HCT116 (cell line): ENCODE data around the gene SHANK1. TPM values are rescaled to one million over a fixed set of nuclear protein-coding genes. Genes with fewer than 3 reads are reported as not detected.

Source experiments
- ATAC-seq: fragments of 200-7000 bp; cut with Tn5 transposase; 2 replicates; pipeline ENCODE4 v1.9.1; 2020; ENCODE audit warnings: mild to moderate bottlenecking, moderate library complexity
- BruUV-seq: library from RNA; stranded (reverse); fragments of 400-500 nt; replicated peaks from 2 replicates; lab custom pipeline; 2021; lab: Mats Ljungman, UMichigan
- CTCF ChIA-PET: fragments of 300-600 bp; sonication (Branson Sonifier 250); formaldehyde crosslinking; loops from one replicate; lab custom pipeline; 2021; ENCODE audit warnings: antibody characterized with exemption; lab: Charles Lee
- POLR2A ChIA-PET: fragments of 300-600, 350-600 bp; sonication (Branson Sonifier 250); formaldehyde crosslinking; loops from one replicate; lab custom pipeline; 2021; ENCODE audit warnings: antibody characterized with exemption; lab: Charles Lee
- RAD21 ChIA-PET, 2 experiments: fragments of 300-600 bp; sonication (Branson Sonifier 250); formaldehyde crosslinking; loops; one replicate each; lab custom pipeline; 2023; ENCODE audit warnings: low total read pairs in 2 of 2; ENCODE audit not compliant: uncharacterized antibody in 2 of 2, unreplicated experiment in 2 of 2, low non-redundant PET in 1 of 2; lab: Charles Lee
- DNase-seq: peaks from one replicate; pipeline ENCODE4 v3.0.0-alpha.2; 2010; ENCODE audit warnings: low read depth, low spot score
- H2AFZ ChIP-seq: fragments of 200-600 bp; shearing (Covaris generic), sonication (generic); 2 replicates; pipeline ENCODE4 v1.6.1; 2017; ENCODE audit warnings: low read depth, mixed run types, mixed read lengths, antibody characterized with exemption, low read length; ENCODE audit not compliant: poor library complexity, severe bottlenecking
- H3K27ac ChIP-seq: 2 replicates; pipeline ENCODE4 v1.5.1; 2012; ENCODE audit warnings: low read depth, low read length
- H3K27me3 ChIP-seq: fragments of 200-600 bp; sonication (generic); 2 replicates; pipeline ENCODE4 v1.6.1; 2016; ENCODE audit warnings: mixed run types, low read length, mixed read lengths; ENCODE audit not compliant: insufficient read depth
- H3K36me3 ChIP-seq, 2 experiments: fragments of 200-500 bp in 1 of 2; fragments of 200-600 bp in 1 of 2; sonication (Bioruptor generic) in 1 of 2; sonication (generic) in 1 of 2; 2 replicates each; pipeline versions ENCODE4 v1.5.1 to v1.6.1; 2014 to 2016; ENCODE audit warnings: low read length in 2 of 2, inconsistent platforms in 1 of 2, mixed read lengths in 1 of 2, mixed run types in 1 of 2; ENCODE audit not compliant: insufficient read depth in 2 of 2, control insufficient read depth in 1 of 2
- H3K4me1 ChIP-seq, 2 experiments: fragments of 200-600 bp in 1 of 2; sonication (generic) in 1 of 2; 2 replicates each; pipeline versions ENCODE4 v1.5.1 to v1.6.1; 2012 to 2017; ENCODE audit warnings: low read length in 2 of 2, inconsistent platforms in 1 of 2, mild to moderate bottlenecking in 1 of 2, mixed read lengths in 1 of 2, mixed run types in 1 of 2, moderate library complexity in 1 of 2; ENCODE audit not compliant: insufficient read depth in 2 of 2, control insufficient read depth in 1 of 2
- H3K4me2 ChIP-seq: fragments of 200-600 bp; sonication (generic); 2 replicates; pipeline ENCODE4 v1.6.1; 2017; ENCODE audit warnings: mixed run types, low read length, mixed read lengths
- H3K4me3 ChIP-seq, 2 experiments: fragments of 200-600 bp in 1 of 2; sonication (generic) in 1 of 2; replicated peaks in 1 of 2; 2 replicates each; pipeline ENCODE4 v1.5.1; 2011 to 2016; ENCODE audit warnings: low read length in 2 of 2, control low read depth in 1 of 2, low read depth in 1 of 2, mild to moderate bottlenecking in 1 of 2, mixed read lengths in 1 of 2, mixed run types in 1 of 2
- H3K79me2 ChIP-seq: fragments of 200-600 bp; sonication (generic); 2 replicates; pipeline ENCODE4 v1.6.1; 2017; ENCODE audit warnings: mild to moderate bottlenecking, mixed run types, low read length, moderate library complexity, mixed read lengths; ENCODE audit not compliant: insufficient read depth
- H3K9ac ChIP-seq: fragments of 200-600 bp; sonication (generic); 2 replicates; pipeline ENCODE4 v1.6.1; 2016; ENCODE audit warnings: low read length, mixed read lengths
- H3K9me2 ChIP-seq: fragments of 200-600 bp; sonication (generic), shearing (Covaris generic); 2 replicates; pipeline ENCODE4 v1.6.1; 2017; ENCODE audit warnings: mixed run types, mild to moderate bottlenecking, moderate library complexity; ENCODE audit not compliant: insufficient read depth
- H3K9me3 ChIP-seq, 2 experiments: fragments of 200-500 bp in 1 of 2; fragments of 200-600 bp in 1 of 2; sonication (Bioruptor generic) in 1 of 2; sonication (generic) in 1 of 2; 2 replicates each; pipeline ENCODE4 v1.6.1; 2014 to 2017; ENCODE audit warnings: low read length in 2 of 2, mixed read lengths in 2 of 2, inconsistent platforms in 1 of 2, low read depth in 1 of 2, mild to moderate bottlenecking in 1 of 2, mixed run types in 1 of 2, moderate library complexity in 1 of 2; ENCODE audit not compliant: control insufficient read depth in 1 of 2, insufficient read depth in 1 of 2
- H4K20me1 ChIP-seq: fragments of 200-600 bp; sonication (generic), shearing (Covaris generic); 2 replicates; pipeline ENCODE4 v1.6.1; 2017; ENCODE audit warnings: mixed run types, mild to moderate bottlenecking, moderate library complexity; ENCODE audit not compliant: insufficient read depth
- ATF3 ChIP-seq: IDR thresholded peaks from 2 replicates; pipeline ENCODE4 v1.6.1; 2012
- CBX3 ChIP-seq: IDR thresholded peaks from 2 replicates; pipeline ENCODE4 v1.6.1; 2012; ENCODE audit warnings: low read depth
- CEBPB ChIP-seq: IDR thresholded peaks from 2 replicates; pipeline ENCODE4 v1.6.1; 2012; ENCODE audit warnings: low read depth
- CTCF ChIP-seq, 3 experiments: fragments of 200-600 bp in 1 of 3; sonication (generic) in 1 of 3; IDR thresholded peaks in 2 of 3; conservative IDR thresholded peaks in 1 of 3; 2 replicates each; pipeline ENCODE4 v1.5.1; 2012 to 2017; ENCODE audit warnings: low read depth in 2 of 3, low read length in 2 of 3, antibody characterized with exemption in 1 of 3, borderline replicate concordance in 1 of 3, control low read depth in 1 of 3, mild to moderate bottlenecking in 1 of 3, mixed read lengths in 1 of 3, mixed run types in 1 of 3, moderate library complexity in 1 of 3; ENCODE audit not compliant: insufficient read depth in 1 of 3
- EGR1 ChIP-seq: IDR thresholded peaks from 2 replicates; pipeline ENCODE4 v1.6.1; 2012; ENCODE audit warnings: low read depth
- EZH2 ChIP-seq: fragments of 200-600 bp; sonication (generic); IDR thresholded peaks from 2 replicates; pipeline ENCODE4 v1.6.1; 2017; ENCODE audit warnings: antibody characterized with exemption, mixed run types
- EZH2phosphoT487 ChIP-seq: fragments of 200-600 bp; IDR thresholded peaks from 2 replicates; pipeline ENCODE4 v1.6.1; 2018; ENCODE audit warnings: antibody characterized with exemption, borderline replicate concordance
- FOSL1 ChIP-seq: IDR thresholded peaks from 2 replicates; pipeline ENCODE4 v1.6.1; 2012; ENCODE audit warnings: low read depth
- JUND ChIP-seq: IDR thresholded peaks from 2 replicates; pipeline ENCODE4 v1.6.1; 2012
- MAX ChIP-seq: IDR thresholded peaks from 2 replicates; pipeline ENCODE4 v1.6.1; 2012
- POLR2A ChIP-seq: IDR thresholded peaks from 2 replicates; pipeline ENCODE4 v1.7.0; 2011; ENCODE audit warnings: borderline replicate concordance; ENCODE audit not compliant: insufficient read depth, insufficient read length; ENCODE audit errors: extremely low read depth
- RAD21 ChIP-seq: IDR thresholded peaks from 2 replicates; pipeline ENCODE4 v1.6.1; 2012; ENCODE audit warnings: low read depth, mild to moderate bottlenecking
- REST ChIP-seq: IDR thresholded peaks from 2 replicates; pipeline ENCODE4 v1.6.1; 2012; ENCODE audit warnings: low read depth
- SP1 ChIP-seq: IDR thresholded peaks from 2 replicates; pipeline ENCODE4 v1.6.1; 2012; ENCODE audit warnings: low read depth
- TCF7L2 ChIP-seq: IDR thresholded peaks from 2 replicates; pipeline ENCODE4 v1.7.0; 2011; ENCODE audit warnings: borderline replicate concordance, inconsistent platforms; ENCODE audit not compliant: insufficient read depth, insufficient read length; ENCODE audit errors: extremely low read depth
- YY1 ChIP-seq: IDR thresholded peaks from 2 replicates; pipeline ENCODE4 v1.6.1; 2011; ENCODE audit warnings: low read length, low read depth, moderate library complexity, mild to moderate bottlenecking; ENCODE audit not compliant: insufficient replicate concordance; ENCODE audit errors: extremely low read depth
- ZFX ChIP-seq: fragments of 450-650 bp; IDR thresholded peaks from 2 replicates; pipeline ENCODE4 v1.6.1; 2017
- ZNF274 ChIP-seq: fragments of 200-500 bp; sonication (Bioruptor generic); IDR thresholded peaks from 2 replicates; pipeline ENCODE4 v1.6.1; 2014; ENCODE audit warnings: mild to moderate bottlenecking, low read depth, low read length, inconsistent platforms
- intact Hi-C: fragments of 100-400 bp; cut with micrococcal nuclease; formaldehyde crosslinking; loops from 2 replicates; pipeline ENCODE4 v1.10.0; 2022
- total RNA-seq: library from RNA; stranded (reverse); gene quantifications from one replicate; pipeline ENCODE4 v1.2.1, GENCODE V29; 2021; ENCODE audit not compliant: unreplicated experiment

Gene SHANK1
- total RNA-seq, 1 experiment from 2014 or later: 3.0 TPM

GRCh38 chr19:50720181-50720920 is 749 bp upstream of the SHANK1 start:
- Histone ChIP-seq H3K9me2 (no peaks in the 10 kb centered on the region), H3K9me3 (no peaks in the 10 kb centered on the region), H3K4me1 (peaks cover 12 to 40% of the 10 kb centered on the region in 2 experiments; a peak in 3 of 4 replicates), H3K27ac (no peak overlapping the region), H3K4me3 (no peak overlapping the region), H2AFZ (no peak overlapping the region), H3K4me2 (0 out of 2 replicates have a peak overlapping the region, but pooled peaks have one; percentile 53), H3K36me3 (no peaks in the 10 kb centered on the region), H3K79me2 (peaks cover 2% of the 10 kb centered on the region), H3K27me3 (no peaks in the 10 kb centered on the region), H4K20me1 (no peaks in the 10 kb centered on the region), H3K9ac (no peak overlapping the region)
- ChIA-PET RAD21 (no interaction called here), CTCF (interaction anchor here (0.9 to 1.0 kb wide), 2 partner anchors 17 to 63 kb away, joined by 3 to 4 read pairs; no protein-coding TSS in a partner anchor), POLR2A (no interaction called here)
- TF ChIP-seq RAD21 (no peak), SP1 (no peak), MAX (no peak), CTCF (IDR thresholded peaks at IDR 0.05 in 2 of 3, conservative IDR thresholded peaks at IDR 0.05 in 1 of 3; ENCODE audit: borderline replicate concordance in 1 of 3, insufficient read depth in 1 of 3, low read depth in 2 of 3, low read length in 2 of 3) (no peak), FOSL1 (no peak), YY1 (no peak), JUND (no peak), ZFX (no peak), CBX3 (no peak), ATF3 (no peak), POLR2A (no peak), REST (no peak), EZH2 (no peak), EZH2phosphoT487 (no peak), EGR1 (no peak), CEBPB (no peak), ZNF274 (no peak), TCF7L2 (no peak)
- no TSS peak for BruUV-seq
- DNase-seq (no peak), ATAC-seq (no peak)
- intact Hi-C loops: loop anchor here (5.0 kb wide), 1 partner anchor 62 kb away; no protein-coding TSS in a partner anchor
